ENCODE results near the gene CPSF2.

The CPSF2 gene

GRCh38 chr14:92105073-92105892 lies 16.5 kb upstream of the CPSF2 start:
- peak overlapping the region; percentile 77 for H3K27ac ChIP-seq
- no peak for TF ChIP-seq ZFX (IDR thresholded peaks at IDR 0.05; ENCODE audit: borderline replicate concordance)
- TF ChIP-seq, protein P1, sequence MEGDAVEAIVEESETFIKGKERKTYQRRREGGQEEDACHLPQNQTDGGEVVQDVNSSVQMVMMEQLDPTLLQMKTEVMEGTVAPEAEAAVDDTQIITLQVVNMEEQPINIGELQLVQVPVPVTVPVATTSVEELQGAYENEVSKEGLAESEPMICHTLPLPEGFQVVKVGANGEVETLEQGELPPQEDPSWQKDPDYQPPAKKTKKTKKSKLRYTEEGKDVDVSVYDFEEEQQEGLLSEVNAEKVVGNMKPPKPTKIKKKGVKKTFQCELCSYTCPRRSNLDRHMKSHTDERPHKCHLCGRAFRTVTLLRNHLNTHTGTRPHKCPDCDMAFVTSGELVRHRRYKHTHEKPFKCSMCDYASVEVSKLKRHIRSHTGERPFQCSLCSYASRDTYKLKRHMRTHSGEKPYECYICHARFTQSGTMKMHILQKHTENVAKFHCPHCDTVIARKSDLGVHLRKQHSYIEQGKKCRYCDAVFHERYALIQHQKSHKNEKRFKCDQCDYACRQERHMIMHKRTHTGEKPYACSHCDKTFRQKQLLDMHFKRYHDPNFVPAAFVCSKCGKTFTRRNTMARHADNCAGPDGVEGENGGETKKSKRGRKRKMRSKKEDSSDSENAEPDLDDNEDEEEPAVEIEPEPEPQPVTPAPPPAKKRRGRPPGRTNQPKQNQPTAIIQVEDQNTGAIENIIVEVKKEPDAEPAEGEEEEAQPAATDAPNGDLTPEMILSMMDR (IDR thresholded peaks at IDR 0.05) = no peak

GRCh38 chr14:92105893-92106142 lies 16.0 kb upstream of the CPSF2 start:
- TF ChIP-seq, protein P1 (IDR thresholded peaks at IDR 0.05) = no peak
- no peak for TF ChIP-seq ZFX (IDR thresholded peaks at IDR 0.05; ENCODE audit: borderline replicate concordance)
- H3K27ac ChIP-seq = peak overlapping the region; percentile 77

DNA sequence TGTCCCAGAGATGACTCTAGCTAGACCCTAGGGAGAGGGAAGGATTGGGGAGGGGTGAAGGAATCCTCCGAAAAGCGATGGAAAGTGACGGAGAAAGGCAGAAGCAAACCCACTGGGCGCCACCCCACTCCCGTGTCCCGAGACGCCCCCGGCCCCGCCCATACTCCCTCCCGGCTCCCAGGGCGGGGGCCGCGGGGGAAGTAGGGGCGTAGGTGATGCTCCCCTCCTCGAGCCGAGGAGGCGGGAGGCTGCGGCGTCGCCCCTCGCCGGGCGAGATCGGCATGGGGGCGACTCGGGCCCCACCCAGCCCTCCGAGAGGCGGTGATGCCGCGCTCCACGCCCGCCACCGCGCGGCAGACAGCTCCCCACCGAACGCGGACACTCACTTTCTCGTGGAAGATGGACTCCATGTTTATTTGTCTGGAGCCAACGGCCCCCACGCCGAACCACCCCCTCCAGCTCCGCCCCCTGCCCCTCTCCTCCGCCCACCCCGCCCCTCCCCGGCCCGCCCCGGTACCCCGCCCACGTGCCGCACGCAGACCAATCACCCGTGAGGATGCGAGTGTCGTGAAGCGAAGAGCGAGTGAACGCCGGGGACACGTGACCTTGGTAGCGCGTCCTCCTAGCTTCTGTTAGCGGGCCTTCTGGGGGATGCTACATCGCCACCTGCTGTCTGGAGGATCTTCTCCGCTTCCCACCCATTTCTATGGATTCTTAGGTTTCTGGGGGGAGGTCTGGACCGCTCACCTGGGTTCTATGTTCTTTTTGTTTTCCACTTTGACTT lies 15.4 kb upstream of the CPSF2 start, which contains the start of gene ATXN3:
Gene ATXN3 (minus strand): TSS at position 440 of the 784 bp plus-strand sequence. CDS start 30 bp downstream, at position 410.
- H3K27ac ChIP-seq = peak within 1 kb of the TSS; percentile 77
- TF ChIP-seq ZFX (IDR thresholded peaks at IDR 0.05; ENCODE audit: borderline replicate concordance) = no peak
- TF ChIP-seq, protein P1 (IDR thresholded peaks at IDR 0.05) = peak; percentile 91

DNA sequence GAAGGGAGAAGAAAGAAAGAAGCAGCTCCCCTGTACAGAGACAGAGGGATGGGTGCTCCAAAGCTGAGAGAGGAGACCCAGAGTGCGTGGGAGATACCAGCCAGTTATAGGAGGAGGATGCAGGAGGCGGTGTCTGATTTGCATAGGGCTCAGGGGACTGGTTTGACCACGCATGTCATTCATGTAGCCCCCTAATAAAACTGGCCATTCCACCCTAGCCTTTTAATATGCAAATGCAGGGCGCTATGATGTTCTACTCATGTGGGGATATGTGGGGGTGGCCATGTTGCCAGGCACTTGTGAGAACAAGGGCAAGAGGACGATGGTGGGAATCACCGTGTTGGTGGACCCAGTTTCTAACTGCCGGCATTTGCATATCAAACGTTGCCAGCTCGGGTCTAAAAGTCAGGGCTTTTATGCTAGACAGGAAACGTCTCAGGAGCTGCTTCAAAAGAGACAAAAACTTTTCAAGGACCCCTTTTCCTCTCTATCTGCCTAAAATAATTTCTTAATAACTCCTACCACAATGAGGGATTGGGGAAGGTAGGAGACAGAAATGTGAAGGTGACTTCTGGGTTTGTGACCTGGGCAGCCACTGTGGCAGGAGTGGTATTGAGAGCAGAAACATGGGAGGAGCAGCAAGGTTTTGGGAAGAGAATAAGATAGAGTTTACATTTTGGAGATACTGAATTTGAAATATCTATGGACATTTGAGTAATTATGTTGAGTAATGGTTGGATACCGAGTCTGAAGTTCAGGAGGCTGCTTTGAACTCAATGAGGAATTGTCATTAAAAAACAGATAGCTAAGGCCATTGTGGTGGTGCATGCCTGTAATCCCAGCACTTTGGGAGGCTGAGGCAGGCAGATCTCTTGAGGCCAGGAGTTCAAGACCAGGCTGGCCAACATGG lies 13.2 kb upstream of the CPSF2 start:
- H3K27ac ChIP-seq = no peak overlapping the region
- no peak for TF ChIP-seq ZFX (IDR thresholded peaks at IDR 0.05; ENCODE audit: borderline replicate concordance)
- TF ChIP-seq, protein P1 (IDR thresholded peaks at IDR 0.05) = no peak

GRCh38 chr14:92109490-92109889 lies 12.3 kb upstream of the CPSF2 start:
- H3K27ac ChIP-seq = no peak overlapping the region
- TF ChIP-seq, protein P1 (IDR thresholded peaks at IDR 0.05) = no peak
- no peak for TF ChIP-seq ZFX (IDR thresholded peaks at IDR 0.05; ENCODE audit: borderline replicate concordance)

DNA sequence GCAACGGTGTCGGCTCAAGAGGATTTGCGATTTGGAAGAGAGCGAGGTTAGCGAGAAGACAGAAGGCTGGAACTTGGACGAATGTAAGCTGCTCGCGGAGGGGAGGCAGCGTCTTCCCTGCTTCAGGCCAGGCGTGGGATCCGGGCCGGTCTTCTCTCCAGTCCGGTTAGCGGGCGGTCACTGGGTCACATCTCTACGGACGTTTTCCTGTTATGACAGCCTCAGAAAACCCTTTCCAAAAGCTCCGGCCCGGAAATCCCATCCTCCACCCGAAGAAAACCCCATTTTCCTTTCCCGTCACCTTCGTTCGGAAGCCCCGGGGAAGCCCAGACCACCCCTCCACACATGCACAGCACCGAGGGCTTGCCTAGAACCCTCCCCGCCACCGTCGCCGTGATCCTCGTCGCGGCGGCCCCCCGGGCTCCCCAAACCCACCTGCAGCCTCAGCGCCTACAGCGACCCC lies 531 bp upstream of the CPSF2 start:
- TF ChIP-seq, protein P1 (IDR thresholded peaks at IDR 0.05) = no peak
- TF ChIP-seq ZFX (IDR thresholded peaks at IDR 0.05; ENCODE audit: borderline replicate concordance) = no peak
- H3K27ac ChIP-seq = peak overlapping the region; percentile 87

All from 22Rv1 (cell line).